GM18502 (cell line): ENCODE data around the gene ERC2.

Experiments
- ATAC-seq: cut with Tn5 transposase; IDR thresholded peaks from one replicate; pipeline ENCODE4 v1.9.1; 2021; ENCODE audit warnings: mild to moderate bottlenecking; ENCODE audit not compliant: unreplicated experiment, poor library complexity

The ERC2 gene

GRCh38 chr3:55534876-55535275 is 933.4 kb downstream of the ERC2 start:
- ATAC-seq = no peak

GRCh38 chr3:55532806-55533205 is 935.5 kb downstream of the ERC2 start:
- ATAC-seq = no peak

GRCh38 chr3:55531321-55531720 is 936.9 kb downstream of the ERC2 start:
- ATAC-seq = no peak

GRCh38 chr3:55527361-55527760 is 940.9 kb downstream of the ERC2 start:
- no peak for ATAC-seq

- ATAC-seq = no peak
Measured at GRCh38 chr3:55526332-55527030, 941.8 kb downstream of the ERC2 start.

DNA sequence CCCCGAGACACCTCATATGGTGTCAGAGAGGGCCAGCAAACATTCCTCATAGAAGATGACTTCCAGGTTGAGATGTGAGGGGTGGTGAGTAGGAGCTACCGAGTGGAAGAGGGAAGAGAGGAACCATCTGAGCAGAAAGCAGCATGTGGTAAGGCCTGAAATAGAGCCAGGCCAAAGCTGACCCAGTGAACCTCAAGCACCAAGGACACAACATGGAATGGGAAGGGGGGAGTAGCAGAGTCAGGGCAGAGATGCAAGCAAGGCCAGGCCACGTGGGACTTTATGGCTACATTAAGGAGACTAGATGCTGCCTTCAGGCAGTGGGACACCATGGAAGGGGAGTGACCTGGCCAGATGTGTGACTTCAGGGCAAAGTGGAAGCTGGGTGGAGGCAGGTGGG is 942.8 kb downstream of the ERC2 start:
- ATAC-seq = no peak

DNA sequence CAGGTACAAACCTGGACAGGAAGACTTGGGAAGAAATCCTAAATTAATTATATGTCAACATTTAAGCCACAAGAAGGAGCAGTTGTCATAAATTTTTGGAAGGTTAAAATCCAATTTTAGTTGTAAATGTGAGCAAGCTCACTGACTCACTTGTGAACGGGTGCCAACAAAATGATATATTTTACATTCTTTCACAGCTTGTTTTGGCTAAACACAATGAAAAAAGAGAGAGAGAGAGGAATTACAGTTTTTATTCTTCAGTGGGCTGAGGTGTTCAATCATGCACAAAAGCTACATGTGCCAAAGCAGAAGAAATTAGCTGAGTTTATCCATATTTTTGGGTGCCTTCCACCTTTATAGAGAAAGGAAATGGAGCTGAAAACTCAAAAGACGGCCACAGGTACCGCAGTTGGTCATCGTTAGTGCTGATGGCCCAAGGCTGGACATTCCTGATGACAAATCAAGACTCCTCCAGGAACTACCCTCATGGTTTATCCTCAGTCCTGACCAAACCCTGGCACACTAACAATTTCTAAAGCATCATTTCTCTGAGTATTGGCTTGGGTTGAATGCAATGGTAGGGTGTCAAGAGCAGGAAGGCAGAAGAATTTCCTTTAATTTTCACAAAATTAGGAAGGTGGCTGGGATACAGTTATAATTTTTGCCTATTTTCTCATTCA is 943.6 kb downstream of the ERC2 start:
- ATAC-seq = no peak

- ATAC-seq = no peak
Measured at GRCh38 chr3:55523471-55523870, 944.8 kb downstream of the ERC2 start.

DNA sequence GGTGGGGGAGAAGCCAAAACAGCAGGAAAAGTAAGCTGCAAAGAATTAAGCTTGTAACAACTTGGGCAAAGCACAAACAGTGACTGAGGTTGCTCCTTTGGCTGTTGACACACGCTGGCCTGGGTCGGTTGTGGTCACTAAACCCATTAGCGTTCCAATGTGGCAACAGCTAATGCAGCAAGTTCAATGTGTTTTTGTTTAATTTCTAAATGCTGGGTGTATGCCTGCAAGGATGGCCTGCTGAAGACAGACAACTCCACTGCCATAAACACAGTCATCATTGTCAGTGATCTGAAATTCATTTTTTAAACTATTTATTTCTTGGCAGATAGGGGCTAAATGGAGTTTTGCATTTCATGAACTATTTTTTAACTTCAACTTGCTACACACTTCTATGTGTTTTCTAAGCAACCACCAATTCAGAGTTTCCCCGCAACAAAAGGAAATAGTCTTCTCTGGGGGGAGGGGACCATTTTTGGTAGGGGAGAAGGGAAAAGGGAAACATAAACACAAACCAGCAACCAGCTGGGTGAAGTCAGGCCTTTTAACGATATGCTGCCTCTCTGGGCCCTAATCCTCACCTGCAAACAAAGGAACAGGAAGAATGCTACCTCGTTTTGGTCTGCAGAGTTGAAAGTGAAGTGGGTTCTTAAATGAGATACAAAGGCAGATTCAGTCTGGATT is 946.4 kb downstream of the ERC2 start:
- ATAC-seq = no peak

DNA sequence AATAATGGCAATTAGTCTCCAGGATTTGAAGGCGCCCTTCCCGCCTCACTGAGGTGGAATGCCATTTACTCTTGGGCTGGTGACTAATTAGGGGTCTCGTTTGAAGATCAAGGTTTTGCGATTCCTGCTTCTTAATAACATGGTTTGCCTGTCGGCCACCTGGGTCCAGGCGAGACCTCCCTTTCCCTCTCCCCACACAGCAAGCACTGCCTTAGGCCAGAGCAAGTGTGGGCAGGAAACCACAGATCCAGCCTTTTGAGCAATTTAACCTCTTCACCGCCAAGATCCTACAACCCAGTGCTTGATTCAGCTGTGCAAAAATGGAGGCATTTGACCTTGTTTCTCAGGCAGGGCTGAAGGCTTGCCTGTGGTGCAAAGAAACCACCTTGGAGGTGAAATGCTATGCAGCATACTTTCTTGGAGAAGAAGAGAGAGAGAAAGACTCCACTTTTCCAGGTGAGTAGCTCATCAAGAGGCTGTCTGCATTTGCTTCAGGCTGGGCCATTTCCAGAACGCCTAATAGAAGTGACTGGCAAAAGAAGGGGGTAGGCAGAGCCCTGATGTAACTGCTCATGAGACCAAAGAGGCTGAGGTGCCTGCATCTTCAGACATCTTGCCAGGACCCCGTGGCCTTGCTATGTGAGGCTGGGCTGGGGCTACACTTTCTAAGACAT is 947.1 kb downstream of the ERC2 start:
- no peak for ATAC-seq

DNA sequence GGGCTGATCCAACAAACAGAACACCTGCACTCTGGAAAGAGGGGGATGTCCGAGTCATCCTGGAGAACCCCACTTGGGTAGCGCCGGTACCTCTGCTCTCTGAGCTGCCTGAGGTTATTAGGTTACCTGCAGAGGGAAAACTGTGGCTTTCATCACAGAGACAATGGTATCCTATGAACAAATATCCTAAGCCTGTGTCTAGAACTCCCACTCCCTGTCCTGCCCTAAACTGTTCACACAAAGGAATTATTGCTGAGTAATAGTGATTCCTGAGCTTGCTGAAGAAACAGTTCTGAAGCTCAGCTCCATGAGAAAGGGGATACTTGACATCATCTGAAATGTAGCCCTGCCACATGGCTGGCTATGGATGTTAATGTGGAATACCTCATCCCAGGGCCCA is 949.2 kb downstream of the ERC2 start:
- no peak for ATAC-seq

DNA sequence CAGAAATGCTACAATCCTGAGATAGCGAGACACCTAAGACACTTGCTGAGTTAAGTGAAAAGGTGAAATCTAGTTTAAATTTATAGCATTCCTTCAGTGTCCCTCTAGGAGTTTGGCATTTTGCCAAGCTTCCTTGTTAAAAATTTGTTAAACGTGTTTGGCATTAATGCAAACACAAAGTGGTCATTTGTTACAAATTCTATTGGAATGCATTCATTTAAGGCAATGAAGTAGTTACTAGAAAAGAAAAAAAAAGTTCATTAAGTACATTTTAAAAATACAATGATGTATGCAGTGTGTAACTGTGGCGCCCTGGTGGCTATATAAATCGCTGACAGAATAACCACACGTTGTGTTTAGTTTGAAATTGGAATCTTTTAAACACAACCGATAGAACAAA is 949.8 kb downstream of the ERC2 start:
- no peak for ATAC-seq

- no peak for ATAC-seq
Measured at GRCh38 chr3:55516392-55517030, 951.8 kb downstream of the ERC2 start.

- no peak for ATAC-seq
Measured at GRCh38 chr3:55515550-55516246, 952.6 kb downstream of the ERC2 start.

GRCh38 chr3:55514962-55515361 is 953.3 kb downstream of the ERC2 start:
- no peak for ATAC-seq

- no peak for ATAC-seq
Measured at GRCh38 chr3:55512571-55513343, 955.5 kb downstream of the ERC2 start.

DNA sequence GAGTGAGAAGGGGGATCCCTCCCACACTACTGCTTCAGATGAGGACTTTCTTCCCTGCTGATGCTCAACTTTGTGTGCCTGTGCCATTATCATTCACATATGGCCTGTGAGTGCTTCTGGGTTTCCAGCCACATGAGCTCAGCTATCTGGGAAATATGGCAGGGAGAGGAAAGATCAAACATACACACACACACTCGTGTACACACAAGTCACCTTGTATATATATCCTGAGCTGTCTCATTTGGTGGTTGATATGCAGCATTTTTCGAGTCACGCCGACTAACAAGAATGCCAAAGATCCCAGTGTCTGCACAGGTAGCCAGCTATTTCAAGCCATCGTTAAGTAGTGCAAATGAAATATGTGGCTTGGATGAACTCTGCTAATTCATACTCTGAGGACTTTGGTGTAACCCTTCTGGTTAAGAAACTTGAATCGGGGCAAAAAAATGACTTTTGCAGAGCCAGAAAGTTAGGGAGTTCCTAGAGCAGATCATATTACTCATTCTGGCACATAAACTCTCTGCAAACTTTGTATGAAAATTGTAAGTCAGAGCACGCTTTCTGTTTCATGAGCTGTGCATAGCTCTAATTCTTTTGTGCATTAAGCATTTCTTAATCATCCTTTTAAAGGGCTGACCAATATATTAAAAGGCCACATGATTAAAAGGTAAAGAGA is 956.2 kb downstream of the ERC2 start:
- ATAC-seq = no peak

GRCh38 chr3:55508335-55508734 is 959.9 kb downstream of the ERC2 start:
- ATAC-seq = no peak

DNA sequence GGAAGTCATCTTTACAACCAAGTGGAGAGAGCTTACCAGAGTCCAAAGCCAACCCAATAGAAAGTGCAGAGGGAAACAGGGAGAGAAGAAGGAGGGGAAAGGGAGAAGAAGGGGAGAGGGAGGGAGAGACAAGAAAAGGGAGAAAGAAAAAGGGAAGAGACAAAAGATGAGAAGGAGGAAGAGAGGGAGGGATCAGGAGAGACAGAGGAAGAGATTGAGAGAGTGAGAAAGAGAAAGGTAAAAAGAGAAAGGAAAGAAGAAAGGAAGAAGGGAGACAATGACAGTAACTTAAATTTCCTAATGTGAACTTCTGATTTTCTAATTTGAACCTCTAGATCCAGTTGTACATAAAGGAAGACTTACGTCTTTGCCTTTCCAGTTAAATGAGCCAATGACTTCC is 960.5 kb downstream of the ERC2 start:
- no peak for ATAC-seq
